Endothelial cell of umbilical vein (primary cell): ENCODE results near the gene RIPK4.

Experiments used
- CTCF ChIP-seq, 2 donors: IDR thresholded peaks; 1 replicate in 1 of 2; 2 replicates in 1 of 2; pipeline ENCODE4 v1.5.1; 2011; ENCODE audit warnings: low read length in 2 of 2, mild to moderate bottlenecking in 2 of 2, moderate library complexity in 2 of 2, control low read depth in 1 of 2, inconsistent platforms in 1 of 2, low read depth in 1 of 2; ENCODE audit not compliant: insufficient read depth in 1 of 2; ENCODE audit errors: extremely low read depth in 1 of 2
- EZH2 ChIP-seq: IDR thresholded peaks from 2 replicates; pipeline ENCODE4 v1.6.1; 2012; ENCODE audit warnings: borderline replicate concordance, low read depth, mild to moderate bottlenecking, moderate library complexity, low read length, inconsistent platforms; ENCODE audit not compliant: severe bottlenecking
- MAX ChIP-seq: IDR thresholded peaks from 2 replicates; pipeline ENCODE4 v1.6.1; 2011; ENCODE audit not compliant: insufficient read depth, insufficient read length
- POLR2A ChIP-seq: IDR thresholded peaks from 2 replicates; pipeline ENCODE4 v1.6.1; 2012; ENCODE audit warnings: low read depth, mild to moderate bottlenecking, control low read depth, low read length
- POLR2AphosphoS5 ChIP-seq: IDR thresholded peaks from 2 replicates; pipeline ENCODE4 v1.6.1; 2012; ENCODE audit warnings: low read depth, mild to moderate bottlenecking, control low read depth, low read length, moderate library complexity; ENCODE audit not compliant: insufficient read depth

GRCh38 chr21:41812679-41813078 lies 45.8 kb upstream of the RIPK4 start:
- TF ChIP-seq CTCF (IDR thresholded peaks at IDR 0.05; ENCODE audit: extremely low read depth in 1 of 2, insufficient read depth in 1 of 2, low read depth in 1 of 2, low read length in 2 of 2) (no peak), POLR2AphosphoS5 (no peak), EZH2 (no peak), MAX (no peak), POLR2A (no peak)
